Hippocampal formation (tissue), 2 donors: ENCODE measurements around the gene DCAF8L1.
"Not testable (repeated sequence)": the region's sequence is repeated elsewhere in the genome, so short reads cannot be mapped to it uniquely, and the experiment has no call there.

Experiments
- DNase-seq, 2 donors: peaks; one replicate each; lab custom pipeline; 2025; lab: John Stamatoyannopoulos, UW

Gene DCAF8L1

GRCh38 chrX:27981349-27981748 is at the start of gene DCAF8L1:
TSS of gene DCAF8L1 (minus strand) at chrX:27981449. CDS start at chrX:27981334, 115 bp downstream.
- DNase-seq, result no peak

- no peak for DNase-seq
Measured at GRCh38 chrX:28022371-28022770, 41.1 kb upstream of the DCAF8L1 start.

- no peak for DNase-seq
Measured at GRCh38 chrX:28016823-28017222, 35.6 kb upstream of the DCAF8L1 start.

- DNase-seq, result no peak
Measured at GRCh38 chrX:28015993-28016392, 34.7 kb upstream of the DCAF8L1 start.

GRCh38 chrX:28010875-28011274 is 29.6 kb upstream of the DCAF8L1 start:
- DNase-seq, result no peak

- DNase-seq, result no peak
Measured at GRCh38 chrX:27998666-27999065, 17.4 kb upstream of the DCAF8L1 start.

GRCh38 chrX:27997622-27998021 is 16.4 kb upstream of the DCAF8L1 start:
- DNase-seq, result no peak

- DNase-seq, result no peak
Measured at GRCh38 chrX:27996132-27996531, 14.9 kb upstream of the DCAF8L1 start.

- DNase-seq, result no peak
Measured at GRCh38 chrX:27995611-27996010, 14.4 kb upstream of the DCAF8L1 start.

- no peak for DNase-seq
Measured at GRCh38 chrX:27987862-27988646, 6.8 kb upstream of the DCAF8L1 start.

GRCh38 chrX:27976934-27977333 is 4.3 kb downstream of the DCAF8L1 start:
- DNase-seq, result not testable (repeated sequence)

- DNase-seq, result no peak
Measured at GRCh38 chrX:27976284-27976683, 5.0 kb downstream of the DCAF8L1 start.

- DNase-seq, result no peak
Measured at GRCh38 chrX:27968878-27969277, 12.4 kb downstream of the DCAF8L1 start.

- no peak for DNase-seq
Measured at GRCh38 chrX:27968352-27968751, 12.9 kb downstream of the DCAF8L1 start.

GRCh38 chrX:27966955-27967354 is 14.3 kb downstream of the DCAF8L1 start:
- DNase-seq, result no peak

GRCh38 chrX:27966492-27966891 is 14.8 kb downstream of the DCAF8L1 start:
- no peak for DNase-seq

GRCh38 chrX:27965348-27965747 is 15.9 kb downstream of the DCAF8L1 start:
- not testable (repeated sequence) for DNase-seq

GRCh38 chrX:27964432-27964831 is 16.8 kb downstream of the DCAF8L1 start:
- no peak for DNase-seq

GRCh38 chrX:27960410-27960809 is 20.8 kb downstream of the DCAF8L1 start:
- DNase-seq, result not testable (repeated sequence)

- DNase-seq, result no peak
Measured at GRCh38 chrX:27953171-27953570, 28.1 kb downstream of the DCAF8L1 start.

- DNase-seq, result no peak
Measured at GRCh38 chrX:27933361-27933760, 47.9 kb downstream of the DCAF8L1 start.
